ENCODE results near the gene PRXL2B.

The PRXL2B gene

GRCh38 chr1:2589431-2590232 is 3.1 kb downstream of the PRXL2B start:
- no peak for TF ChIP-seq CTCF (IDR thresholded peaks at IDR 0.05; ENCODE audit: low read depth, low read length, missing control alignments)
- DNase-seq (ENCODE audit: low read depth), result no peak
- no peak overlapping the region for H3K4me3 ChIP-seq (ENCODE audit: low read depth, low read length)

GRCh38 chr1:2590233-2591141 is 3.9 kb downstream of the PRXL2B start:
- TF ChIP-seq CTCF (IDR thresholded peaks at IDR 0.05; ENCODE audit: low read depth, low read length, missing control alignments), result no peak
- DNase-seq (ENCODE audit: low read depth), result no peak
- H3K4me3 ChIP-seq (ENCODE audit: low read depth, low read length), result no peak overlapping the region

- no peak overlapping the region for H3K4me3 ChIP-seq (ENCODE audit: low read depth, low read length)
- no peak for DNase-seq (ENCODE audit: low read depth)
- TF ChIP-seq CTCF (IDR thresholded peaks at IDR 0.05; ENCODE audit: low read depth, low read length, missing control alignments), result no peak
Measured at GRCh38 chr1:2591233-2591580, 4.6 kb downstream of the PRXL2B start.

- DNase-seq (ENCODE audit: low read depth), result no peak
- H3K4me3 ChIP-seq (ENCODE audit: low read depth, low read length), result no peak overlapping the region
- no peak for TF ChIP-seq CTCF (IDR thresholded peaks at IDR 0.05; ENCODE audit: low read depth, low read length, missing control alignments)
Measured at GRCh38 chr1:2591581-2592261, 5.1 kb downstream of the PRXL2B start.

- DNase-seq (ENCODE audit: low read depth), result no peak
- H3K4me3 ChIP-seq (ENCODE audit: low read depth, low read length), result no peak overlapping the region
- TF ChIP-seq CTCF (IDR thresholded peaks at IDR 0.05; ENCODE audit: low read depth, low read length, missing control alignments), result no peak
Measured at GRCh38 chr1:2592672-2593071, 6.1 kb downstream of the PRXL2B start.

DNA sequence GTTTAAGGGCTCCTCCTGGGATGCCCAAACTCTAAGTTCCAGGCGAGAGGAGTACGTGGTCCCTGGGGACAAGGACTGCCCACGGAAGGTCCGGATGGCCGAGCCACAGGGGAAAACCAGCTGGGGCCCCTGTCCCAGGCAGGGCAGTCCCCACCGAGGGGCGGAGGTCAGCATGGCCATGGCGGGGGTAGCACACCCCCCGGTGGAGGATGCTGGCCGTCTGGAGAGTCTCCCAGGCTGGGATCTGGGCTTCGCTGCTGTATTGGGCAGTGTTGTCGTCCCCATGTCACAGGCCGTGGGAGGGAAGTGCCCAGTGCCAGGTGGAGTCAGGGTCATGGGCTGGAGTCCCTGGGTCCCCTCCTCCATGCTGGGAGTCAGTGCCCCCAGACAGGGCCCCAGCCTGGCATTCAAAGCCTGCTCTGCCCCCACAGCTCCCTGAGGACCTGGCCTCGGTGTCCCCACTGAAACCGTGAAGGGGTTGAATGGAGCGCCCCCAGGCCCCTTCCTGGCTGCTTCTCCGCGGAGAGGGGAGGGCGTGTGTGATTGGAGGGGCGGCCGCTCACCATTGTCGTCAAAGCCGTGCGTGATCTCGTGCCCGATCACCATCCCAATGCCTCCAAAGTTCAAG is 6.8 kb downstream of the PRXL2B start:
- no peak for TF ChIP-seq CTCF (IDR thresholded peaks at IDR 0.05; ENCODE audit: low read depth, low read length, missing control alignments)
- no peak for DNase-seq (ENCODE audit: low read depth)
- H3K4me3 ChIP-seq (ENCODE audit: low read depth, low read length), result no peak overlapping the region
